SJSA1 (cell line): Measurements from ENCODE around the gene ULK4. TPM values are rescaled to one million over a fixed set of nuclear protein-coding genes. Genes with fewer than 3 reads are reported as not detected.
"Not testable (repeated sequence)": the region's sequence is repeated elsewhere in the genome, so short reads cannot be mapped to it uniquely, and the experiment has no call there.

Experiments
- DNase-seq, 2 experiments: peaks; one replicate each; pipeline ENCODE4 v3.0.0-alpha.2; 2015 to 2020; ENCODE audit warnings: low spot score in 2 of 2, low read depth in 1 of 2
- H3K27ac ChIP-seq: fragments of 250-450 bp; sonication (Bioruptor Pico); 2 replicates; pipeline ENCODE4 v1.5.1; 2020; ENCODE audit warnings: mild to moderate bottlenecking, moderate library complexity
- H3K27me3 ChIP-seq: fragments of 250-450 bp; sonication (Bioruptor Pico); replicated peaks from 2 replicates; pipeline ENCODE4 v1.5.1; 2020; ENCODE audit warnings: mild to moderate bottlenecking, moderate library complexity
- H3K36me3 ChIP-seq: fragments of 250-450 bp; sonication (Bioruptor Pico); 2 replicates; pipeline ENCODE4 v1.5.1; 2020; ENCODE audit warnings: mild to moderate bottlenecking
- H3K4me1 ChIP-seq: fragments of 250-450 bp; sonication (Bioruptor Pico); replicated peaks from 2 replicates; pipeline ENCODE4 v1.6.1; 2021; ENCODE audit warnings: mild to moderate bottlenecking
- H3K4me3 ChIP-seq: fragments of 250-450 bp; sonication (Bioruptor Pico); 2 replicates; pipeline ENCODE4 v1.5.1; 2020; ENCODE audit warnings: mild to moderate bottlenecking
- H3K9me3 ChIP-seq: fragments of 250-450 bp; sonication (Bioruptor Pico); replicated peaks from 2 replicates; pipeline ENCODE4 v1.5.1; 2020; ENCODE audit warnings: mild to moderate bottlenecking
- total RNA-seq: library from RNA; depleted of rRNA; stranded (reverse); fragments of >200 nt; shearing (Covaris generic); gene quantifications from 2 replicates; pipeline ENCODE4 v1.2.3, GENCODE V29; 2014

The ULK4 gene
- total RNA-seq, 1 experiment from 2014 or later: 10.9 TPM

- Histone ChIP-seq H3K27ac (no peak overlapping the region), H3K9me3 (no peaks in the 10 kb centered on the region), H3K4me3 (no peak overlapping the region), H3K27me3 (no peaks in the 10 kb centered on the region), H3K4me1 (no peaks in the 10 kb centered on the region), H3K36me3 (no peaks in the 10 kb centered on the region)
- no peak for DNase-seq
Observed at GRCh38 chr3:41836360-41837134, 125.4 kb downstream of the ULK4 start.

GRCh38 chr3:41833628-41834027 lies 128.3 kb downstream of the ULK4 start:
- H3K36me3 ChIP-seq: no peaks in the 10 kb centered on the region
- H3K4me1 ChIP-seq: no peaks in the 10 kb centered on the region
- no peak overlapping the region for H3K27ac ChIP-seq
- H3K27me3 ChIP-seq: no peaks in the 10 kb centered on the region
- no peaks in the 10 kb centered on the region for H3K9me3 ChIP-seq
- DNase-seq: no peak
- no peak overlapping the region for H3K4me3 ChIP-seq

GRCh38 chr3:41819236-41819635 lies 142.7 kb downstream of the ULK4 start:
- H3K27me3 ChIP-seq: no peaks in the 10 kb centered on the region
- no peaks in the 10 kb centered on the region for H3K36me3 ChIP-seq
- no peak overlapping the region for H3K4me3 ChIP-seq
- no peaks in the 10 kb centered on the region for H3K9me3 ChIP-seq
- H3K4me1 ChIP-seq: no peaks in the 10 kb centered on the region
- DNase-seq: no peak
- no peak overlapping the region for H3K27ac ChIP-seq

GRCh38 chr3:41808618-41809017 lies 153.3 kb downstream of the ULK4 start:
- Histone ChIP-seq H3K9me3 (no peaks in the 10 kb centered on the region), H3K27ac (no peak overlapping the region)

GRCh38 chr3:41808152-41808551 lies 153.8 kb downstream of the ULK4 start:
- 0 out of 2 replicates have a peak, but pooled peaks cover 3% of the 10 kb centered on the region for H3K4me1 ChIP-seq

More at GRCh38 chr3:41808618-41809017, 153.3 kb downstream of the ULK4 start:
- Histone ChIP-seq H3K4me3 (no peak overlapping the region), H3K27me3 (no peaks in the 10 kb centered on the region), H3K4me1 (0 out of 2 replicates have a peak, but pooled peaks cover 3% of the 10 kb centered on the region), H3K36me3 (no peaks in the 10 kb centered on the region)
- no peak for DNase-seq

GRCh38 chr3:41794748-41795589 lies 166.9 kb downstream of the ULK4 start:
- Histone ChIP-seq H3K27me3 (no peaks in the 10 kb centered on the region), H3K9me3 (no peaks in the 10 kb centered on the region), H3K27ac (no peak overlapping the region), H3K36me3 (no peaks in the 10 kb centered on the region), H3K4me1 (no peaks in the 10 kb centered on the region), H3K4me3 (no peak overlapping the region)
- no peak for DNase-seq

More at GRCh38 chr3:41808152-41808551, 153.8 kb downstream of the ULK4 start:
- no peaks in the 10 kb centered on the region for H3K9me3 ChIP-seq
- H3K27me3 ChIP-seq: no peaks in the 10 kb centered on the region
- peak in 1 of 2 experiments; percentile 4 for DNase-seq
- H3K4me3 ChIP-seq: no peak overlapping the region
- H3K27ac ChIP-seq: no peak overlapping the region
- no peaks in the 10 kb centered on the region for H3K36me3 ChIP-seq

- Histone ChIP-seq H3K4me1 (no peaks in the 10 kb centered on the region), H3K36me3 (no peaks in the 10 kb centered on the region), H3K27ac (no peak overlapping the region), H3K9me3 (no peaks in the 10 kb centered on the region), H3K27me3 (no peaks in the 10 kb centered on the region), H3K4me3 (no peak overlapping the region)
- no peak for DNase-seq
Observed at GRCh38 chr3:41792806-41793205, 169.1 kb downstream of the ULK4 start.

- H3K4me1 ChIP-seq: no peaks in the 10 kb centered on the region
- no peaks in the 10 kb centered on the region for H3K9me3 ChIP-seq
- H3K27ac ChIP-seq: no peak overlapping the region
- DNase-seq: no peak
- H3K36me3 ChIP-seq: no peaks in the 10 kb centered on the region
- no peaks in the 10 kb centered on the region for H3K27me3 ChIP-seq
- no peak overlapping the region for H3K4me3 ChIP-seq
Observed at GRCh38 chr3:41769106-41769505, 192.8 kb downstream of the ULK4 start.

- no peaks in the 10 kb centered on the region for H3K9me3 ChIP-seq
- DNase-seq: no peak
- no peak overlapping the region for H3K4me3 ChIP-seq
- H3K4me1 ChIP-seq: no peaks in the 10 kb centered on the region
- no peaks in the 10 kb centered on the region for H3K36me3 ChIP-seq
- H3K27me3 ChIP-seq: no peaks in the 10 kb centered on the region
- H3K27ac ChIP-seq: no peak overlapping the region
Observed at GRCh38 chr3:41768363-41768762, 193.5 kb downstream of the ULK4 start.

GRCh38 chr3:41762867-41763266 lies 199.0 kb downstream of the ULK4 start:
- H3K36me3 ChIP-seq, H3K4me1 ChIP-seq, H3K4me3 ChIP-seq, H3K9me3 ChIP-seq, DNase-seq, H3K27ac ChIP-seq, H3K27me3 ChIP-seq: not testable (repeated sequence)

- Histone ChIP-seq H3K36me3 (no peaks in the 10 kb centered on the region), H3K4me1 (no peaks in the 10 kb centered on the region), H3K27me3 (no peaks in the 10 kb centered on the region), H3K27ac (no peak overlapping the region), H3K9me3 (no peaks in the 10 kb centered on the region), H3K4me3 (no peak overlapping the region)
- no peak for DNase-seq
Observed at GRCh38 chr3:41753651-41754050, 208.3 kb downstream of the ULK4 start.

GRCh38 chr3:41751597-41751996 lies 210.3 kb downstream of the ULK4 start:
- Histone ChIP-seq H3K4me1 (no peaks in the 10 kb centered on the region), H3K36me3 (no peaks in the 10 kb centered on the region), H3K9me3 (no peaks in the 10 kb centered on the region), H3K27me3 (no peaks in the 10 kb centered on the region), H3K27ac (no peak overlapping the region), H3K4me3 (no peak overlapping the region)
- DNase-seq: no peak

- no peaks in the 10 kb centered on the region for H3K27me3 ChIP-seq
- H3K4me1 ChIP-seq: no peaks in the 10 kb centered on the region
- H3K27ac ChIP-seq: no peak overlapping the region
- no peaks in the 10 kb centered on the region for H3K36me3 ChIP-seq
- DNase-seq: no peak
- H3K4me3 ChIP-seq: no peak overlapping the region
- no peaks in the 10 kb centered on the region for H3K9me3 ChIP-seq
Observed at GRCh38 chr3:41749988-41750387, 211.9 kb downstream of the ULK4 start.

GRCh38 chr3:41746215-41746614 lies 215.7 kb downstream of the ULK4 start:
- Histone ChIP-seq H3K36me3 (no peaks in the 10 kb centered on the region), H3K27me3 (no peaks in the 10 kb centered on the region), H3K27ac (no peak overlapping the region), H3K4me3 (no peak overlapping the region), H3K4me1 (no peaks in the 10 kb centered on the region), H3K9me3 (no peaks in the 10 kb centered on the region)
- no peak for DNase-seq
